ENCODE results near the gene MEIOC.
A peak's percentile ranks its signal among the peaks of the same experiment; 100 is the strongest.
"Not testable (repeated sequence)": the region's sequence is repeated elsewhere in the genome, so short reads cannot be mapped to it uniquely, and the experiment has no call there.

The MEIOC gene

GRCh38 chr17:44664867-44665266 is 8.6 kb downstream of the MEIOC start:
- no peaks in the 10 kb centered on the region for H3K27me3 ChIP-seq (replicated peaks; ENCODE audit: control insufficient read depth, insufficient read depth, low read length)
- H3K36me3 ChIP-seq (ENCODE audit: control insufficient read depth, insufficient read depth, low read length): no peaks in the 10 kb centered on the region
- no peak for TF ChIP-seq CTCF (IDR thresholded peaks at IDR 0.05; ENCODE audit: insufficient read depth, low read length, poor library complexity, severe bottlenecking)
- DNase-seq (ENCODE audit: extremely low read depth, insufficient read length): no peak
- no peak overlapping the region for H3K4me3 ChIP-seq (replicated peaks; ENCODE audit: low read depth, low read length)

GRCh38 chr17:44666006-44666405 is 9.7 kb downstream of the MEIOC start:
- Histone ChIP-seq H3K4me3 (replicated peaks; ENCODE audit: low read depth, low read length) (no peak overlapping the region), H3K27me3 (replicated peaks; ENCODE audit: control insufficient read depth, insufficient read depth, low read length) (no peaks in the 10 kb centered on the region), H3K36me3 (ENCODE audit: control insufficient read depth, insufficient read depth, low read length) (no peaks in the 10 kb centered on the region)
- DNase-seq (ENCODE audit: extremely low read depth, insufficient read length): no peak
- TF ChIP-seq CTCF (IDR thresholded peaks at IDR 0.05; ENCODE audit: insufficient read depth, low read length, poor library complexity, severe bottlenecking): no peak

DNA sequence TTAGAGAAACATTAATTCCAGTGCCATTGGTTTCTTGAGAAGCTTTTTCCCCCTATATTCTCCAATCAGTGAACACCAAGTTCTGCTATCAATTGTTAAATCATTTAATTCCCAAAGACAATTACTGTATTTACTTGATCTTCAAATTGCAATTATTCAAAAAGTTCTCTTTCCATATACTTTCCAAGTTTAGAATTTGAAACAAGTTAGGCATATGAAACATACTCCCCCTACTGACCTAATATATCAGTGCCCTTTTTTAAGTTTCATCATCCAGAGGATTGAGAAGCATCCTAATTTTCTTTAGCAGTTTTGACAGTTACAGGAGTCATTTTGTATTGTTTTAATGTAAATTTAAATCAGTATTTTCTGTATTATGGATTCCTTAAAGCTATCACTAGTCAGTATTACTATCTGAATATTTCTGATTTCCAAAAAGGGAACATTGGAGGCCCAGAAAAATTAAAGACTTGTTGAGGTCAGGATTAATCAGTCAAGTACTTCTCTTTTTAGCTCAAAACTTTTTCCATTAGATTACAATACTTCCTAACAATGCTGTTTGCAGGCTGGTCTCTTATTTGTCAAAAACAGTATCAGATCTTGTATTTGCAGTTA is 16.3 kb downstream of the MEIOC start:
- Histone ChIP-seq H3K27me3 (replicated peaks; ENCODE audit: control insufficient read depth, insufficient read depth, low read length) (no peaks in the 10 kb centered on the region), H3K4me3 (replicated peaks; ENCODE audit: low read depth, low read length) (no peak overlapping the region), H3K36me3 (ENCODE audit: control insufficient read depth, insufficient read depth, low read length) (no peaks in the 10 kb centered on the region)
- TF ChIP-seq CTCF (IDR thresholded peaks at IDR 0.05; ENCODE audit: insufficient read depth, low read length, poor library complexity, severe bottlenecking): peak; percentile 48
- DNase-seq (ENCODE audit: extremely low read depth, insufficient read length): no peak

DNA sequence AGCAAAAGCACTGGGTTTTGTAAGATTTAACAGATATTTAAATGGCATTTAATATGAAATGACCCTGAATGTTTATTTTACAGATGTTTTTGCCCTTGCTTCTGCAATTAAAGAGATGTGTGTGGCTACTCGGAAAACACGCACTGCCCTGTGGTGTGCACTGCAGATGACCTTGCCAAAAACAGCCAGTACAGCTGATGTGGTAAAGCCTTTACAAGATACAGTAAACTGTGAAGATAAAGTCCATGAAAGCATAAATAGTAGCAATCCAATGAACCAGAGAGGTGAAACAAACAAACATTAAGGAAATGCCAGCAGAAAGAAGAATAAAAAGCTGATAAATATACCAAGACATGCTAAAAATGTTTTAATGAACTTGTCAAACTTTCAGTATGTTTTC is 17.6 kb downstream of the MEIOC start:
- H3K27me3 ChIP-seq (replicated peaks; ENCODE audit: control insufficient read depth, insufficient read depth, low read length): no peaks in the 10 kb centered on the region

GRCh38 chr17:44677136-44677535 is 20.9 kb downstream of the MEIOC start:
- no peak for DNase-seq (ENCODE audit: extremely low read depth, insufficient read length)
- no peaks in the 10 kb centered on the region for H3K27me3 ChIP-seq (replicated peaks; ENCODE audit: control insufficient read depth, insufficient read depth, low read length)
- no peak for TF ChIP-seq CTCF (IDR thresholded peaks at IDR 0.05; ENCODE audit: insufficient read depth, low read length, poor library complexity, severe bottlenecking)
- no peak overlapping the region for H3K4me3 ChIP-seq (replicated peaks; ENCODE audit: low read depth, low read length)
- H3K36me3 ChIP-seq (ENCODE audit: control insufficient read depth, insufficient read depth, low read length): peaks cover 7% of the 10 kb centered on the region

More for the DNA sequence above, 17.6 kb downstream of the MEIOC start:
- no peak overlapping the region for H3K4me3 ChIP-seq (replicated peaks; ENCODE audit: low read depth, low read length)
- DNase-seq (ENCODE audit: extremely low read depth, insufficient read length): no peak
- H3K36me3 ChIP-seq (ENCODE audit: control insufficient read depth, insufficient read depth, low read length): peaks cover 2% of the 10 kb centered on the region
- TF ChIP-seq CTCF (IDR thresholded peaks at IDR 0.05; ENCODE audit: insufficient read depth, low read length, poor library complexity, severe bottlenecking): no peak

DNA sequence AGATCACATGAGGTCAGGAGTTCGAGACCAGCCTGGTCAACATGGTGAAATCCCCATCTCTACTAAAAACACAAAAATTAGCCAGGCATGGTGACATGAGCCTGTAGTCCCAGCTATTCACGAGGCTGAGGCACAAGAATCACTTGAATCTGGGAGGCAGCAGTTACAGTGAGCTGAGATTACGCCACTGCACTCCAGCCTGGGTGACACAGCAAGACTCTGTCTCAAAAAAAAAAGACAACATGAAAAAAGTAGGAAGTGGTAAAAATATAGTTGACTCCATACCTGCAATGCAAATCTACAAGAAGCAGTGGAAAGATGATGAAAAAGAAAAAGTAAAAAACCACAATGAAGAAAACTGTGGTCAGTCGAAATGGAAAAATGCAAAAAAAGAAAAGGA is 27.0 kb downstream of the MEIOC start:
- not testable (repeated sequence) for H3K4me3 ChIP-seq (replicated peaks; ENCODE audit: low read depth, low read length); H3K36me3 ChIP-seq (ENCODE audit: control insufficient read depth, insufficient read depth, low read length); H3K27me3 ChIP-seq (replicated peaks; ENCODE audit: control insufficient read depth, insufficient read depth, low read length); DNase-seq (ENCODE audit: extremely low read depth, insufficient read length)

Data from GM06990 (cell line).